Mesendoderm (in vitro differentiated cells): Measurements from ENCODE around the gene LEKR1.

Experiments
- DNase-seq: peaks from one replicate; pipeline ENCODE4 v3.0.0; 2013
- H2AK5ac ChIP-seq: 2 replicates; pipeline ENCODE4 v1.6.1; 2013; ENCODE audit warnings: low read length, inconsistent platforms
- H2BK120ac ChIP-seq: 2 replicates; pipeline ENCODE4 v1.6.1; 2013; ENCODE audit warnings: low read depth, mild to moderate bottlenecking, low read length, moderate library complexity, mixed read lengths
- H2BK15ac ChIP-seq: replicated peaks from 2 replicates; pipeline ENCODE4 v1.6.1; 2013; ENCODE audit warnings: low read depth, mild to moderate bottlenecking, moderate library complexity
- H2BK5ac ChIP-seq: 2 replicates; pipeline ENCODE4 v1.6.1; 2013; ENCODE audit warnings: low read length, inconsistent platforms
- H3K18ac ChIP-seq: 2 replicates; pipeline ENCODE4 v1.6.1; 2013; ENCODE audit warnings: mild to moderate bottlenecking, low read length, mixed read lengths
- H3K23ac ChIP-seq: one replicate; pipeline ENCODE4 v1.6.1; 2013; ENCODE audit warnings: low read length
- H3K27ac ChIP-seq: 2 replicates; pipeline ENCODE4 v1.5.1; 2013; ENCODE audit warnings: low read depth, mild to moderate bottlenecking, inconsistent platforms, low read length, moderate library complexity
- H3K27me3 ChIP-seq: 2 replicates; pipeline ENCODE4 v1.6.1; 2013; ENCODE audit warnings: low read length, control low read depth, mild to moderate bottlenecking, inconsistent platforms; ENCODE audit not compliant: insufficient read depth, poor library complexity
- H3K36me3 ChIP-seq: 2 replicates; pipeline ENCODE4 v1.6.1; 2013; ENCODE audit warnings: low read length, inconsistent platforms; ENCODE audit not compliant: control insufficient read depth, insufficient read depth
- H3K4ac ChIP-seq: one replicate; pipeline ENCODE4 v1.6.1; 2013; ENCODE audit warnings: low read depth, mild to moderate bottlenecking, low read length, moderate library complexity
- H3K4me1 ChIP-seq: 2 replicates; pipeline ENCODE4 v1.6.1; 2013; ENCODE audit warnings: low read depth, low read length, inconsistent platforms; ENCODE audit not compliant: control insufficient read depth
- H3K4me2 ChIP-seq: 2 replicates; pipeline ENCODE4 v1.6.1; 2013; ENCODE audit warnings: low read length
- H3K4me3 ChIP-seq: 2 replicates; pipeline ENCODE4 v1.5.1; 2013; ENCODE audit warnings: mild to moderate bottlenecking, low read length
- H3K56ac ChIP-seq: one replicate; pipeline ENCODE4 v1.6.1; 2013; ENCODE audit warnings: low read length
- H3K79me1 ChIP-seq: 2 replicates; pipeline ENCODE4 v1.6.1; 2013; ENCODE audit warnings: low read length, inconsistent platforms
- H3K79me2 ChIP-seq: 2 replicates; pipeline ENCODE4 v1.6.1; 2013; ENCODE audit warnings: mild to moderate bottlenecking, low read length; ENCODE audit not compliant: control insufficient read depth, insufficient read depth
- H3K9ac ChIP-seq: 2 replicates; pipeline ENCODE4 v1.6.1; 2013; ENCODE audit warnings: low read length, inconsistent platforms
- H4K5ac ChIP-seq: one replicate; pipeline ENCODE4 v1.6.1; 2013; ENCODE audit warnings: low read length
- H4K8ac ChIP-seq: one replicate; pipeline ENCODE4 v1.6.1; 2013; ENCODE audit warnings: low read depth, mild to moderate bottlenecking, control low read depth, low read length, moderate library complexity
- WGBS: extraction: QIAGEN DNeasy Blood & Tissue Kit; methylation state at CpG from one replicate; pipeline ENCODE4 v1.1.7; 2013; ENCODE audit warnings: low lambda C conversion rate, missing lambda C conversion rate; ENCODE audit not compliant: insufficient coverage; ENCODE audit errors: extremely low coverage; 5-methylcytosine and 5-hydroxymethylcytosine counted together

The LEKR1 gene

GRCh38 chr3:157081626-157082210 lies 255.6 kb downstream of the LEKR1 start:
- Histone ChIP-seq H2BK5ac (no peak overlapping the region), H3K56ac (peak overlapping the region; percentile 61), H3K4me1 (no peaks in the 10 kb centered on the region), H3K79me1 (no peaks in the 10 kb centered on the region), H4K8ac (no peak overlapping the region), H4K5ac (no peak overlapping the region), H3K4me2 (no peak overlapping the region), H3K79me2 (no peaks in the 10 kb centered on the region), H3K27ac (no peak overlapping the region), H3K27me3 (no peaks in the 10 kb centered on the region), H3K36me3 (no peaks in the 10 kb centered on the region), H3K4ac (peak overlapping the region; percentile 71), H3K9ac (peak overlapping the region; percentile 17), H2BK120ac (no peak overlapping the region), H2AK5ac (no peak overlapping the region), H3K18ac (no peak overlapping the region), H2BK15ac (no peak overlapping the region), H3K23ac (no peak overlapping the region), H3K4me3 (no peak overlapping the region)
- peak; percentile 98 for DNase-seq
- no CpG with 5 or more reads among the region's 15 CpGs for WGBS

DNA sequence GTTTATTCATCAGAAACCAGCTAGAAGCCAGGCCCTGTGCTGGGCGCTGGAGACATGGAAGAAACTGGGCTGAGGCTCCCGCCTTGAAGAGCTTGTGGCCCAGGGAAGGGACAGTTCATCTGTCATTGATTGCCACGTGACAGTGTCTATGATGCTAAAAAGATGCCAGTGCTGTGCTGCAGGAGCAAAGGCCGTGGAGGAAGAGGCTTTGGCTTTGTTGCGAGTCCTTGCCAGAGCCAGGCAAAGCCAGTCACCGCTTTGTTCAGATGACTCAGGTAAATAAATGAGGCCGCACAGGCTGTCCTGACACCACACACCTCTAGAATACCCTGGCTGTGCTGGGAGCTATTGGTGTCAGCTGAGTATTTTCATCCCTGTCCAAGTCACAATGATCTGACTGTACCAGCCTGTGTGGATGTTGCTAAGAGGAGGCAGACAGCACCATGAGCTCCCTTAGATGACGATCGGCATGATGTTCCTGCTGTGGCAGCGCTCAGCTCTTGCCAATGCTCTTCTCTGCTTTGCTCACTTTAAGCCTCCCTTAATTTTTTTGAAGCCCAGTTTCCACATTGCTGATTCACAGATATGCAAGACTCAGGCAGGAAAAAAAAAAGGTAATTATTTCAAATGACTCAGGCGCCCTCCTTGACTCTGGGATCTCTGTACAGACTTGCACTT lies 256.3 kb downstream of the LEKR1 start:
- no peak overlapping the region for H2AK5ac ChIP-seq
- H3K4me3 ChIP-seq: no peak overlapping the region
- H2BK5ac ChIP-seq: no peak overlapping the region
- WGBS: no CpG with 5 or more reads among the region's 11 CpGs
- peak overlapping the region; percentile 35 for H3K56ac ChIP-seq
- no peak overlapping the region for H3K27ac ChIP-seq
- H3K79me1 ChIP-seq: no peaks in the 10 kb centered on the region
- no peak overlapping the region for H2BK15ac ChIP-seq
- H3K27me3 ChIP-seq: no peaks in the 10 kb centered on the region
- no peak overlapping the region for H2BK120ac ChIP-seq
- no peak overlapping the region for H3K9ac ChIP-seq
- no peaks in the 10 kb centered on the region for H3K79me2 ChIP-seq
- no peak overlapping the region for H3K23ac ChIP-seq
- no peak for DNase-seq
- H3K18ac ChIP-seq: no peak overlapping the region
- H4K8ac ChIP-seq: no peak overlapping the region
- no peak overlapping the region for H3K4me2 ChIP-seq
- no peaks in the 10 kb centered on the region for H3K4me1 ChIP-seq
- H3K4ac ChIP-seq: no peak overlapping the region
- H3K36me3 ChIP-seq: no peaks in the 10 kb centered on the region
- H4K5ac ChIP-seq: no peak overlapping the region

DNA sequence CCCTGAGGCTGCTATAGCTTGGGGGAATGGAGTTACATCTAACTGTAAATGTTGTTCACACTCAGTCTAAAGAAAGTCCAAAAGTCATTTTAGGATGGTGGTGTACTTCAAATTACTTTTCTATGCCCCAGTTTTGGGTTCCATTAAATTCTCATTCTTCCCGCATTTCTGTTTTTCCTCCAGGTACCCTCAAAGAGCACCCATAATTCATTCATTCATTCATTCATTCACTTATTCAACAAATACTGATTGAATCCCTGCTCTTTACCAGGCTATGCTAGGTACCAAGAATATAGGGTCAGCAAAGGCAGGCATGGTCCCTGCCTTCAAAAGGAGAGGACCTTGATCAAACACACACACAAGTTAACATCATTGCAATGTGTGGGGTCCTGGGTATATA lies 257.7 kb downstream of the LEKR1 start:
- no peak overlapping the region for H4K5ac ChIP-seq
- H3K56ac ChIP-seq: no peak overlapping the region
- no peaks in the 10 kb centered on the region for H3K79me1 ChIP-seq
- H2BK5ac ChIP-seq: no peak overlapping the region
- H2BK120ac ChIP-seq: no peak overlapping the region
- no peak overlapping the region for H3K18ac ChIP-seq
- H3K9ac ChIP-seq: no peak overlapping the region
- H2AK5ac ChIP-seq: no peak overlapping the region
- no peak overlapping the region for H4K8ac ChIP-seq
- H3K4me3 ChIP-seq: no peak overlapping the region
- WGBS: no CpG with 5 or more reads among the region's 1 CpG
- H3K36me3 ChIP-seq: no peaks in the 10 kb centered on the region
- H3K4me1 ChIP-seq: peaks cover 6% of the 10 kb centered on the region
- H3K23ac ChIP-seq: no peak overlapping the region
- H3K4ac ChIP-seq: no peak overlapping the region
- H3K79me2 ChIP-seq: no peaks in the 10 kb centered on the region
- no peaks in the 10 kb centered on the region for H3K27me3 ChIP-seq
- H3K4me2 ChIP-seq: no peak overlapping the region
- H2BK15ac ChIP-seq: no peak overlapping the region
- H3K27ac ChIP-seq: no peak overlapping the region
- DNase-seq: no peak

- WGBS: no CpG with 5 or more reads among the region's 6 CpGs
- Histone ChIP-seq H3K79me1 (no peaks in the 10 kb centered on the region), H2BK120ac (no peak overlapping the region), H3K27me3 (no peaks in the 10 kb centered on the region), H3K56ac (no peak overlapping the region), H3K23ac (no peak overlapping the region), H4K8ac (no peak overlapping the region), H2AK5ac (no peak overlapping the region), H2BK5ac (no peak overlapping the region), H3K4ac (no peak overlapping the region), H3K36me3 (no peaks in the 10 kb centered on the region), H3K18ac (no peak overlapping the region), H4K5ac (no peak overlapping the region), H3K4me2 (no peak overlapping the region), H3K9ac (no peak overlapping the region), H2BK15ac (no peak overlapping the region), H3K27ac (no peak overlapping the region), H3K4me1 (peaks cover 13% of the 10 kb centered on the region), H3K4me3 (no peak overlapping the region), H3K79me2 (no peaks in the 10 kb centered on the region)
- no peak for DNase-seq
Observed at GRCh38 chr3:157086060-157086750, 260.1 kb downstream of the LEKR1 start.

DNA sequence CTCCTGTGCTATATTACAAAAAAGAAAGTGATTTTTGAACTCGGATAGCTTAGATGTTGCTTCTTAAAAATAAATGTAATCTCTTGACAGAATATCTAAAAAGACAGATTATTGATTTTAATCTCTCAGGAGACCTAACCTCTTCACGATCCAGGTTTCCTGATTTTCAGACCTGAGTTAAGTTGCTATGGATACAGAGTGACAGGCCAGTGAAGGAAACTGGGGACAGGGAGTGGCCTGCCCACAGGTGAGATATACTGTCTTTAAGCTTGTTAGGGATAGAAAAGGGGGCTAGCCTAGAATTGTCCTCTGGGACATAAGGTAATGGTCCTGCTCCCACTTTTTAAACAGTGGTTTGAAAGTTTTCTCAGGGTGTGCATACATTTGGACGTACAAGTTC lies 260.6 kb downstream of the LEKR1 start:
- Histone ChIP-seq H3K36me3 (no peaks in the 10 kb centered on the region), H3K18ac (no peak overlapping the region), H3K79me1 (no peaks in the 10 kb centered on the region), H2AK5ac (no peak overlapping the region), H2BK120ac (no peak overlapping the region), H3K4me1 (peaks cover 13% of the 10 kb centered on the region), H3K23ac (no peak overlapping the region), H3K4ac (no peak overlapping the region), H3K27me3 (no peaks in the 10 kb centered on the region), H3K4me2 (no peak overlapping the region), H3K56ac (no peak overlapping the region), H3K79me2 (no peaks in the 10 kb centered on the region), H4K5ac (no peak overlapping the region), H3K4me3 (no peak overlapping the region), H4K8ac (no peak overlapping the region), H3K9ac (no peak overlapping the region), H2BK15ac (no peak overlapping the region), H3K27ac (no peak overlapping the region), H2BK5ac (no peak overlapping the region)
- WGBS: no CpG with 5 or more reads among the region's 3 CpGs
- DNase-seq: no peak
